ENCODE data around the gene ZNF726.
"Not testable (repeated sequence)": the region's sequence is repeated elsewhere in the genome, so short reads cannot be mapped to it uniquely, and the experiment has no call there.

Gene ZNF726

DNA sequence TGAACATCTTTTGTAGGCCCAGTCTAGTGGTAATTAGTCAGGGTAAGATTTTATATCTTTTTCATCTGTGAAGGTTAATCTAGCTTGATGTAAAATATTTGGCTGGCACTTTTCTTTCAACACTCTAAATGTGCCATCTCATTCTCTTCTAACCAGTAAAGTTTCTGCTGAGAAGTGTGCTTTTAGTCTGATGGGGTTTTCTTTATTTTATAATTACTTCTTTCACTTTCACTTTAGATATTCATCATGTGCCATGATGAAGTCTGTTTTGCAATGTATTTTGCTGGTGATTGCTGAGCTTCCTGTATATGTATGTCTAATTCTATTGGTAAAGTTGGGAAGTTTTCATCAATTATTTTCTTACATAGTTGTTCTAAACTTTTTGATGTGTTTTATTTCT, 31.9 kb downstream of the ZNF726 start:
- DNase-seq (ENCODE audit: low read depth), result no peak

DNA sequence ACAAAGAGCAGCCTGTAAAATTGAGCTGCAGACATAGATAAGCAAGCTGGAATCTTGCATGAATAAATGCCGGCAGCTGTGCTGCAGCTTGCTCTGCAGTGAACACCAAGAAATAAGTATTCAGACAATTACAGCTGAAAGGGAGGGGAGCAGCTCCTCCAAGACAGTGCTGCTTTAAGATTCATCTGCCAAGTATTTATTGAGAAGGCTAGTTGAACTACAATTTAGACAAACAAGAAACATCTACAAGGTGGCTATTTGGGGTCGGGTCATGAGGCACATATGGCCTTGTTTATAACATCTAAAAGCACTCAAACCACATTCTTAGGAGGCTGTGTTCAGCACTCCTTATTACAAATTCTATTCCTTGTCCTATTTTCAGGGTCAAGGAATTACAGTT, 34.9 kb downstream of the ZNF726 start:
- no peak for DNase-seq (ENCODE audit: low read depth)

DNA sequence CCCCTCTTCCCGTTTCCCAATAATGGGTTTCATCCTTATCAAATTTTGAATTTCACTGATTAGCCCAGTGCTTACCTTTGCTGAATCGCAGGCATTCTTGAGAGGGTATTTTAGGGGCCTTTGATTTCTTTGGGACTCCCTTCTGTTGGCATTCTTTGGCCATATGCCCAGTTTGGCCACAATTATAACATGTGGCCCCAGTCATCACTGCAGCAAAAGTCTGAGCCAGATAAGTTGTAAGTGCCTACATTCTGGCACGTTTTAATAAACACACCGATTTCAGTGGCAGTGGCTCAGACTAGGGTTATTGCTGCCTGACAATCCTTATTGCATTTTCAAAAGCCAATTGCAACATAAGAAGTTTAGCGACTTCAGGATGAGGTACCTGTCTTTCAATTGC, 41.4 kb downstream of the ZNF726 start:
- no peak for DNase-seq (ENCODE audit: low read depth)

DNA sequence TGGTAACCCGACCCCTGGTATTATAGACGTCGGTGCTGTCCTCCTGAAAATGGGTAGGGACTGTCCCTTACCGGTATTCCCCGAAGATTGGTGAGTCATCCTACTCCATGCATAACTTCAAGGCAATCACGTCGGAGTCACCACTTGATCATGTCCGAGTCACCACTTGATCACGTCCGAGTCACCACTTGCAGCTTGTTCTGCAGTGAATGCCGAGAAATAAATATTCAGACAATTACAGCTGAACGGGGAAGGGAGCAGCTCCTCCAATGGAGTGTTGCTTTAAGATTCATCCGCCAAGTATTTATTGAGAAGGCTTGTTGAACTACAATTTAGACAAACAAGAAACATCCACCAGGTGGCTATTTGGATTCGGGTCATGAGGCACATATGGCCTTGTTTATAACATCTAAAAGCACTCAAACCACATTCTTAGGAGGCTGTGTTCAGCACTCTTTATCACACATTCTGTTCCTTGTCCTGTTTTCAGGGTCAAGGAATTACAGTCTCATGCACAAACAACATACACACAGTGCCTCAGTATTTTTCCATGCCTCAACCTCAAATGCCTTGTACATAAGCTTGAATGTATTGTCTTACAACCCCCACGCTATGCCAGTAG, 43.1 kb downstream of the ZNF726 start:
- DNase-seq (ENCODE audit: low read depth), result no peak

DNA sequence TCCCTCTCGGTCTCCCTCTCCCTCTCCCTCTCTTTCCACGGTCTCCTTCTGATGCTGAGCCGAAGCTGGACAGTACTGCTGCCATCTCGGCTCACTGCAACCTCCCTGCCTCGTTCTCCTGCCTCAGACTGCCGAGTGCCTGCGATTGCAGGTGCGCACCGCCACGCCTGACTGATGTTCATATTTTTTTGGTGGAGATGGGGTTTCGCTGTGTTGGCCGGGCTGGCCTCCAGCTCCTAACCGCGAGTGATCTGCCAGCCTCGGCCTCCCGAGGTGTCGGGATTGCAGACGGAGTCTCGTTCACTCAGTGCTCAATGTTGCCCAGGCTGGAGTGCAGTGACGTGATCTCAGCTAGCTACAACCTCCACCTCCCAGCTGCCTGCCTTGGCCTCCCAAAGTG, 48.7 kb downstream of the ZNF726 start:
- not testable (repeated sequence) for DNase-seq (ENCODE audit: low read depth)

DNA sequence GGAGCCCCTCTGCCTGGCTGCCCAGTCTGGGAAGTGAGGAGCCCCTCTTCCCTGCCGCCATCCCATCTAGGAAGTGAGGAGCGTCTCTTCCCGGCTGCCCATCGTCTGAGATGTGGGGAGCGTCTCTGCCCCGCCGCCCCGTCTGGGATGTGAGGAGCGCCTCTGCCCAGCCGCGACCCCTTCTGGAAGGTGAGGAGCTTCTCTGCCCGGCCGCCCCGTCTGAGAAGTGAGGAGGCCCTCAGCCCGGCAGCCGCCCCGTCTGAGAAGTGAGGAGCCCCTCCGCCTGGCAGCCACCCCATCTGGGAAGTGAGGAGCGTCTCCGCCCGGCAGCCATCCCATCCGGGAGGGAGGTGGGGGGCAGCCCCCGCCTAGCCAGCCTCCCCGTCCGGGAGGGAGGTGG, 49.2 kb downstream of the ZNF726 start:
- DNase-seq (ENCODE audit: low read depth), result not testable (repeated sequence)

GRCh38 chr19:23964334-23964733, 49.6 kb downstream of the ZNF726 start:
- DNase-seq (ENCODE audit: low read depth), result not testable (repeated sequence)

DNA sequence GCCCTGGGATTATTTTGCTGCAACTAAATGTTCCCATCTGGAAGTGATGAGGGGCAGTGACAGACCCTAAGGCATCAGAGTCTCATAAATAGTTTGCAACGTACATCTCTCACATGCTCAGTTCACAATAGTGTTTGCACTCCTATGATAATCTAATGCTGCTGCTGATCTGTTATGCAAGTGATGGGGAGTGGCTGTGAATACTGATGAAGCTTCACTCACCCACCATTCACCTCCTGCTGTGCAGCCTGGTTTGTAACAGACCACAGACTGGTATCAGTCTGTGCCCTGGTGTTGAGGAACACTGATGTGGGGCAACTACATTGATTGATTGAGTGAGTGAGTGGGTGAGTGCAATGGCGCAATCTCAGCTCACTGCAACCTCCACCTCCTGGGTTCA, 54.9 kb downstream of the ZNF726 start:
- no peak for DNase-seq (ENCODE audit: low read depth)

DNA sequence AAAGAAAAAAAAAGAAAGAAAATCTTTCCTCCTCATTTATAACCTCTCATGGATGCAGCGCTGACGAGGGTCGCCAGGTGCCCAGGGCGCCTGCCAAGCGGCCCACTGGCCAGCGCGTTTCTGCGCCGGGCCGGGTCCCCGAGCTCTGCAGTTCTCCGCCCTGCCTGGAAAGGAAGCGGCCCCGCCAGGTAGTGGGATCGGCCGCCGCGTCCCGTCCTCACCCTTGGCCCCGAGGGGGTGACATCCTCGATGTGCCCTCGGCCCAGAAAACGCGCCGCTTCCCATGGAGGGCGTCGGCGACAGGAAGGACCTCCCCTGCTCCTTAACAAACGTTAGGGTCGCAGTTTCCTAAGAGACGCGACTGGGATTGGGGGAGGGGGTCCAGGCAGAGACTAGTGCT, 56.9 kb downstream of the ZNF726 start:
- DNase-seq (ENCODE audit: low read depth), result no peak

- no peak for DNase-seq (ENCODE audit: low read depth)
These were observed 57.5 kb downstream of the ZNF726 start for GRCh38 chr19:23972161-23972560.

DNA sequence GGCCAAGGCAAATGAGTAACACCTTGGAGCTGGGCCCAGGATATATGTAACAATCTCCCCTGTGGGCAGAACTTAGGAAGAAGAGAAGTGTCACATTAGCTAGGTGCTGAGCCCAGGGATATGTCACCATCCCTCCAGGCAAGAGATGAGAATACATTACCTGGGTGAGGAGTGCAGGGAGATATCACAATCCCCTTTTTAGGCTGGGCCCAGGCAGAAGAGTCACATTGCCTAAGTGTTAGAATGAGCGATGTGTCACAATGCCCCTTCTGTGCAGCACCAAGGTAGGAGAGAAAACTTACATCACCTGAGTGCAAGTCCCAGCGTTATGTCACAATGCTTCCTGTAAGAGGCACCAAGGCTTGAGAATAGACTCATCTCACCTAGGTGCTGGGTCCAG, 60.3 kb downstream of the ZNF726 start:
- DNase-seq (ENCODE audit: low read depth), result no peak

DNA sequence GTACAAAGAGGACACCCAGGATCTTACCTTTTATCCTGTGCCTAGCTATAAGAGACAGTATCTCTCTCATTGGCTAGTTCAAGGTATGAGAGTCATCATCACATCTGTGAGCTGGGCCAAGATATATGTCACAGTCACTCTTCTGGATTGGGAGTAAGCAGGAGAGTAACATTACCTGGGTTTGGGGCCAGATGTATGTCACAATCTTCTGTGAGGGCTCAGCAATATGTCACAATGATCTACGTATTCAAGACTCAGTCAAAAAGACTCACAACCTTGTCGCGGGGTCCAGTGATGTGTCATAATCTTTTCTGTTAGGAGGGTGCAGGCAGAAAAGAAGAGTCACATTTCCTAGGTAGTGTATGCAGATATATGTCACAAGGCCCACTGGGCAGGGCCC, 61.9 kb downstream of the ZNF726 start:
- not testable (repeated sequence) for DNase-seq (ENCODE audit: low read depth)

GRCh38 chr19:23977256-23977655, 62.6 kb downstream of the ZNF726 start:
- not testable (repeated sequence) for DNase-seq (ENCODE audit: low read depth)

- DNase-seq (ENCODE audit: low read depth), result no peak
These were observed 63.4 kb downstream of the ZNF726 start for GRCh38 chr19:23978068-23978467.

GRCh38 chr19:23980805-23981204, 66.1 kb downstream of the ZNF726 start:
- DNase-seq (ENCODE audit: low read depth), result no peak

- no peak for DNase-seq (ENCODE audit: low read depth)
These were observed 67.2 kb downstream of the ZNF726 start for GRCh38 chr19:23981863-23982262.

- no peak for DNase-seq (ENCODE audit: low read depth)
These were observed 68.7 kb downstream of the ZNF726 start for GRCh38 chr19:23983406-23983805.
